PC-3 (cell line): ENCODE measurements around the gene USP20. TPM values are rescaled to one million over a fixed set of nuclear protein-coding genes. Genes with fewer than 3 reads are reported as not detected.

ENCODE experiments used
- ATAC-seq: fragments of 200-7000 bp; cut with Tn5 transposase; 2 replicates; pipeline ENCODE4 v1.9.1; 2020; ENCODE audit warnings: mild to moderate bottlenecking, moderate library complexity
- BruUV-seq: library from RNA; stranded (reverse); fragments of 400-500 nt; replicated peaks from 2 replicates; lab custom pipeline; 2021; lab: Mats Ljungman, UMichigan
- CTCF ChIA-PET: fragments of 300-600 bp; sonication (Branson Sonifier 250); formaldehyde crosslinking; loops from one replicate; lab custom pipeline; 2022; ENCODE audit warnings: antibody characterized with exemption; lab: Charles Lee
- POLR2A ChIA-PET: fragments of 300-600 bp; sonication (Branson Sonifier 250); formaldehyde crosslinking; loops from one replicate; lab custom pipeline; 2022; ENCODE audit warnings: antibody characterized with exemption; ENCODE audit not compliant: unreplicated experiment; lab: Charles Lee
- DNase-seq: peaks from one replicate; pipeline ENCODE4 v3.0.0-alpha.2; 2015
- H2AFZ ChIP-seq: fragments of 300-600 bp; sonication (generic); 2 replicates; pipeline ENCODE4 v1.6.0; 2016; ENCODE audit warnings: antibody characterized with exemption, low read length
- H3F3A ChIP-seq: fragments of 300-600 bp; sonication (generic); one replicate; pipeline ENCODE4 v1.6.0; 2017; ENCODE audit warnings: antibody characterized with exemption, low read length, control low read depth, mild to moderate bottlenecking; ENCODE audit not compliant: unreplicated experiment
- H3K27ac ChIP-seq: fragments of 300-600 bp; sonication (generic); 2 replicates; pipeline ENCODE4 v1.5.1; 2016; ENCODE audit warnings: mild to moderate bottlenecking, low read length
- H3K27me3 ChIP-seq: fragments of 300-600 bp; sonication (generic); 2 replicates; pipeline ENCODE4 v1.6.1; 2016; ENCODE audit warnings: low read length, mixed read lengths
- H3K36me3 ChIP-seq: fragments of 300-600 bp; sonication (generic); 2 replicates; pipeline ENCODE4 v1.6.1; 2016; ENCODE audit warnings: low read depth, mixed run types, low read length, mixed read lengths
- H3K4me1 ChIP-seq: fragments of 300-600 bp; sonication (generic); 2 replicates; pipeline ENCODE4 v1.5.1; 2016; ENCODE audit warnings: low read length; ENCODE audit not compliant: insufficient read depth
- H3K4me2 ChIP-seq: fragments of 300-600 bp; sonication (generic); 2 replicates; pipeline ENCODE4 v1.6.0; 2016; ENCODE audit warnings: low read length
- H3K4me3 ChIP-seq: fragments of 300-600 bp; sonication (generic); 2 replicates; pipeline ENCODE4 v1.5.1; 2016; ENCODE audit warnings: mild to moderate bottlenecking, low read length, mixed read lengths
- H3K79me2 ChIP-seq: fragments of 300-600 bp; sonication (generic); 2 replicates; pipeline ENCODE4 v1.6.1; 2017; ENCODE audit warnings: low read length, mixed read lengths
- H3K9ac ChIP-seq: fragments of 300-600 bp; sonication (generic); 2 replicates; pipeline ENCODE4 v1.6.0; 2016; ENCODE audit warnings: mild to moderate bottlenecking, low read length
- H3K9me2 ChIP-seq: fragments of 300-600 bp; sonication (generic); replicated peaks from 2 replicates; pipeline ENCODE4 v1.6.1; 2016; ENCODE audit warnings: mixed run types, low read length, mixed read lengths
- H3K9me3 ChIP-seq: fragments of 300-600 bp; sonication (generic); 2 replicates; pipeline ENCODE4 v1.6.1; 2016; ENCODE audit warnings: low read length, mixed read lengths
- H4K20me1 ChIP-seq: fragments of 300-600 bp; sonication (generic); 2 replicates; pipeline ENCODE4 v1.6.1; 2016; ENCODE audit warnings: low read length, mixed read lengths
- CTCF ChIP-seq: fragments of 300-600 bp; sonication (generic); conservative IDR thresholded peaks from 2 replicates; pipeline ENCODE4 v1.5.1; 2017; ENCODE audit warnings: antibody characterized with exemption, low read depth, mild to moderate bottlenecking, low read length
- EZH2 ChIP-seq: fragments of 300-600 bp; sonication (generic); IDR thresholded peaks from one replicate; pipeline ENCODE4 v1.6.1; 2017; ENCODE audit warnings: antibody characterized with exemption, mild to moderate bottlenecking, low read length; ENCODE audit not compliant: unreplicated experiment
- EZH2phosphoT487 ChIP-seq: fragments of 300-600 bp; sonication (generic); IDR thresholded peaks from 2 replicates; pipeline ENCODE4 v1.6.1; 2018; ENCODE audit warnings: mild to moderate bottlenecking, antibody characterized with exemption, low read length, borderline replicate concordance
- intact Hi-C: fragments of 100-400 bp; cut with micrococcal nuclease; formaldehyde crosslinking; loops from 2 replicates; pipeline ENCODE4 v1.9.0; 2023
- total RNA-seq: library from RNA; depleted of rRNA; stranded (reverse); fragments of >200 nt; gene quantifications from 2 replicates; pipeline ENCODE4 v1.2.3, GENCODE V29; 2014

The USP20 gene
- total RNA-seq, 1 experiment from 2014 or later: 15.0 TPM

- ChIA-PET CTCF (no interaction called here), POLR2A (no interaction called here)
- H3K9me3 ChIP-seq: no peaks in the 10 kb centered on the region
- H3F3A ChIP-seq: no peaks in the 10 kb centered on the region
- H3K27me3 ChIP-seq: no peaks in the 10 kb centered on the region
- intact Hi-C loops: no loop called here
- H3K4me2 ChIP-seq: no peak overlapping the region
- H3K79me2 ChIP-seq: no peaks in the 10 kb centered on the region
- DNase-seq (no peak), ATAC-seq (no peak)
- no peak overlapping the region for H3K27ac ChIP-seq
- TF ChIP-seq EZH2phosphoT487 (no peak), CTCF (no peak), EZH2 (no peak)
- no peaks in the 10 kb centered on the region for H3K4me1 ChIP-seq
- H4K20me1 ChIP-seq: no peaks in the 10 kb centered on the region
- H3K36me3 ChIP-seq: no peaks in the 10 kb centered on the region
- no peak overlapping the region for H3K9ac ChIP-seq
- H3K9me2 ChIP-seq: no peaks in the 10 kb centered on the region
- no peak overlapping the region for H2AFZ ChIP-seq
- BruUV-seq: no TSS peak
- no peak overlapping the region for H3K4me3 ChIP-seq
Measured at GRCh38 chr9:129810116-129810515, 25.1 kb upstream of the USP20 start.

- intact Hi-C loops: no loop called here
- Histone ChIP-seq H3K27ac (no peak overlapping the region), H3K36me3 (no peaks in the 10 kb centered on the region), H4K20me1 (no peaks in the 10 kb centered on the region), H3K4me1 (no peaks in the 10 kb centered on the region), H3K27me3 (no peaks in the 10 kb centered on the region), H3K4me3 (no peak overlapping the region), H3K4me2 (no peak overlapping the region), H2AFZ (no peak overlapping the region), H3K79me2 (no peaks in the 10 kb centered on the region), H3K9ac (no peak overlapping the region), H3K9me2 (no peaks in the 10 kb centered on the region), H3K9me3 (no peaks in the 10 kb centered on the region), H3F3A (no peaks in the 10 kb centered on the region)
- CTCF ChIA-PET: no interaction called here
- DNase-seq (no peak), ATAC-seq (no peak)
- POLR2A ChIA-PET: no interaction called here
- BruUV-seq: TSS peak; percentile 29
- TF ChIP-seq EZH2phosphoT487: no peak
- no peak for TF ChIP-seq EZH2
- TF ChIP-seq CTCF: no peak
Measured at GRCh38 chr9:129810788-129811187, 24.5 kb upstream of the USP20 start.

GRCh38 chr9:129811967-129812363 is 23.3 kb upstream of the USP20 start:
- Histone ChIP-seq H3K9me3 (no peaks in the 10 kb centered on the region), H3K79me2 (no peaks in the 10 kb centered on the region), H3F3A (no peaks in the 10 kb centered on the region), H3K9me2 (no peaks in the 10 kb centered on the region), H3K27ac (no peak overlapping the region), H3K9ac (no peak overlapping the region), H3K4me3 (no peak overlapping the region), H3K36me3 (0 out of 2 replicates have a peak, but pooled peaks cover 2% of the 10 kb centered on the region), H3K4me2 (no peak overlapping the region), H3K27me3 (no peaks in the 10 kb centered on the region), H4K20me1 (no peaks in the 10 kb centered on the region), H3K4me1 (no peaks in the 10 kb centered on the region), H2AFZ (no peak overlapping the region)
- ATAC-seq: no peak
- CTCF ChIA-PET: no interaction called here
- intact Hi-C loops: no loop called here
- no peak for TF ChIP-seq EZH2
- no peak for DNase-seq
- POLR2A ChIA-PET: no interaction called here
- BruUV-seq: no TSS peak
